ENCODE results near the gene GNAL.

DNA sequence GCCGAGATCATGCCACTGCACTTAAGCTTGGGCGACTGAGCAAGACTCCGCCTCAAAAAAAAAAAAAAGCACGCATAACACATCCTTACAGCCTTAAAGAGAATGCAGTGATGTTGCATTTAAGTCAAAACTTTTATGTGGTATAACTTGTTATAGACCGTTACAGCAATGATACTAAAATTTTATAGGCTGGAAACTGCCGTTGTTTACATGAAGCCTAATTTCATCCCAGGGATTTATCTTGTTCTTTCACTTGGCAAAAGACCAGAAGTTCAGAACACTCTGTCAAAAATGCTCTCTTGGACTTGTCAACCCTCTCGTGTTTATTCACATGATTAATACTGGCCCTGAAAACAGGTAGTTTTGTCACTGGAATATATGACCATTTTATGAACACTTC, 7.4 kb downstream of the GNAL start:
- TF ChIP-seq, protein P1, sequence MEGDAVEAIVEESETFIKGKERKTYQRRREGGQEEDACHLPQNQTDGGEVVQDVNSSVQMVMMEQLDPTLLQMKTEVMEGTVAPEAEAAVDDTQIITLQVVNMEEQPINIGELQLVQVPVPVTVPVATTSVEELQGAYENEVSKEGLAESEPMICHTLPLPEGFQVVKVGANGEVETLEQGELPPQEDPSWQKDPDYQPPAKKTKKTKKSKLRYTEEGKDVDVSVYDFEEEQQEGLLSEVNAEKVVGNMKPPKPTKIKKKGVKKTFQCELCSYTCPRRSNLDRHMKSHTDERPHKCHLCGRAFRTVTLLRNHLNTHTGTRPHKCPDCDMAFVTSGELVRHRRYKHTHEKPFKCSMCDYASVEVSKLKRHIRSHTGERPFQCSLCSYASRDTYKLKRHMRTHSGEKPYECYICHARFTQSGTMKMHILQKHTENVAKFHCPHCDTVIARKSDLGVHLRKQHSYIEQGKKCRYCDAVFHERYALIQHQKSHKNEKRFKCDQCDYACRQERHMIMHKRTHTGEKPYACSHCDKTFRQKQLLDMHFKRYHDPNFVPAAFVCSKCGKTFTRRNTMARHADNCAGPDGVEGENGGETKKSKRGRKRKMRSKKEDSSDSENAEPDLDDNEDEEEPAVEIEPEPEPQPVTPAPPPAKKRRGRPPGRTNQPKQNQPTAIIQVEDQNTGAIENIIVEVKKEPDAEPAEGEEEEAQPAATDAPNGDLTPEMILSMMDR (IDR thresholded peaks at IDR 0.05) = no peak
- TF ChIP-seq POLR2AphosphoS5 (IDR thresholded peaks at IDR 0.05; ENCODE audit: low read depth, low read length) (no peak), SIN3A (IDR thresholded peaks at IDR 0.05; ENCODE audit: borderline replicate concordance, insufficient read depth, low read depth, low read length) (no peak), TCF7L2 (IDR thresholded peaks at IDR 0.05; ENCODE audit: low read depth, low read length) (no peak)
- TF ChIP-seq, protein P2, sequence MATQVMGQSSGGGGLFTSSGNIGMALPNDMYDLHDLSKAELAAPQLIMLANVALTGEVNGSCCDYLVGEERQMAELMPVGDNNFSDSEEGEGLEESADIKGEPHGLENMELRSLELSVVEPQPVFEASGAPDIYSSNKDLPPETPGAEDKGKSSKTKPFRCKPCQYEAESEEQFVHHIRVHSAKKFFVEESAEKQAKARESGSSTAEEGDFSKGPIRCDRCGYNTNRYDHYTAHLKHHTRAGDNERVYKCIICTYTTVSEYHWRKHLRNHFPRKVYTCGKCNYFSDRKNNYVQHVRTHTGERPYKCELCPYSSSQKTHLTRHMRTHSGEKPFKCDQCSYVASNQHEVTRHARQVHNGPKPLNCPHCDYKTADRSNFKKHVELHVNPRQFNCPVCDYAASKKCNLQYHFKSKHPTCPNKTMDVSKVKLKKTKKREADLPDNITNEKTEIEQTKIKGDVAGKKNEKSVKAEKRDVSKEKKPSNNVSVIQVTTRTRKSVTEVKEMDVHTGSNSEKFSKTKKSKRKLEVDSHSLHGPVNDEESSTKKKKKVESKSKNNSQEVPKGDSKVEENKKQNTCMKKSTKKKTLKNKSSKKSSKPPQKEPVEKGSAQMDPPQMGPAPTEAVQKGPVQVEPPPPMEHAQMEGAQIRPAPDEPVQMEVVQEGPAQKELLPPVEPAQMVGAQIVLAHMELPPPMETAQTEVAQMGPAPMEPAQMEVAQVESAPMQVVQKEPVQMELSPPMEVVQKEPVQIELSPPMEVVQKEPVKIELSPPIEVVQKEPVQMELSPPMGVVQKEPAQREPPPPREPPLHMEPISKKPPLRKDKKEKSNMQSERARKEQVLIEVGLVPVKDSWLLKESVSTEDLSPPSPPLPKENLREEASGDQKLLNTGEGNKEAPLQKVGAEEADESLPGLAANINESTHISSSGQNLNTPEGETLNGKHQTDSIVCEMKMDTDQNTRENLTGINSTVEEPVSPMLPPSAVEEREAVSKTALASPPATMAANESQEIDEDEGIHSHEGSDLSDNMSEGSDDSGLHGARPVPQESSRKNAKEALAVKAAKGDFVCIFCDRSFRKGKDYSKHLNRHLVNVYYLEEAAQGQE (IDR thresholded peaks at IDR 0.05; ENCODE audit: insufficient read depth in 1 of 2, low read depth in 2 of 2, low read length in 1 of 2) = no peak

Measured in Panc1 (cell line).